GM12801 (cell line): Measurements from ENCODE around the gene KLHL7.

ENCODE experiments used
- CTCF ChIP-seq: IDR thresholded peaks from one replicate; pipeline ENCODE4 v1.5.1; 2011; ENCODE audit warnings: control low read depth; ENCODE audit not compliant: insufficient read length; ENCODE audit errors: extremely low read depth

Gene KLHL7

GRCh38 chr7:23184709-23185359 lies 79.2 kb downstream of the KLHL7 start:
- no peak for TF ChIP-seq CTCF

- no peak for TF ChIP-seq CTCF
Measured at GRCh38 chr7:23185980-23186379, 80.4 kb downstream of the KLHL7 start.

GRCh38 chr7:23191022-23191421 lies 85.4 kb downstream of the KLHL7 start:
- no peak for TF ChIP-seq CTCF

- no peak for TF ChIP-seq CTCF
Measured at GRCh38 chr7:23196306-23196705, 90.7 kb downstream of the KLHL7 start.

GRCh38 chr7:23200331-23200730 lies 94.7 kb downstream of the KLHL7 start:
- no peak for TF ChIP-seq CTCF

GRCh38 chr7:23204241-23204640 lies 98.7 kb downstream of the KLHL7 start:
- no peak for TF ChIP-seq CTCF

- TF ChIP-seq CTCF = no peak
Measured at GRCh38 chr7:23205577-23205908, 100.0 kb downstream of the KLHL7 start.
